Endothelial cell of hepatic sinusoid (primary cell): Measurements from ENCODE around the gene FOXK2.

Experiments
- in situ Hi-C: cut with HindIII; loops from 2 replicates; pipeline ENCODE4 v1.10.0; 2017; ENCODE audit warnings: low sequenced_read_pairs

Gene FOXK2

GRCh38 chr17:82586576-82587233 lies 67.2 kb downstream of the FOXK2 start:
- in situ Hi-C loops, result no loop called here

- in situ Hi-C loops, result no loop called here
Measured at GRCh38 chr17:82587234-82588086, 67.9 kb downstream of the FOXK2 start.

GRCh38 chr17:82588266-82589175 lies 69.0 kb downstream of the FOXK2 start:
- in situ Hi-C loops, result no loop called here

DNA sequence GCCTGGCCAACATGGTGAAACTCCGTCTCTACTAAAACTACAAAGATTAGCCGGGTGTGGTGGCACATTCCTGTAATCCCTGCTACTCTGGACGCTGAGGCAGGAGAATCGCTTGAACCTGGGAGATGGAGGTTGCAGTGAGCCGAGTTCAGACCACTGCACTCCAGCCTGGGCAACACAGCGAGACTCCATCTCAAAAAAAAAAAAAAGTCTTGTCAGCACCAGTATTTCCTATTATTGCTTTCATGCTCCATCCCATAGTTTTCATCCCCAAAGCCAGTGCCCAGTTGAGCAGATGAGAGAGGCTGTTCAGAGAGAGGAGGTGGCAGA lies 70.3 kb downstream of the FOXK2 start:
- in situ Hi-C loops, result no loop called here

DNA sequence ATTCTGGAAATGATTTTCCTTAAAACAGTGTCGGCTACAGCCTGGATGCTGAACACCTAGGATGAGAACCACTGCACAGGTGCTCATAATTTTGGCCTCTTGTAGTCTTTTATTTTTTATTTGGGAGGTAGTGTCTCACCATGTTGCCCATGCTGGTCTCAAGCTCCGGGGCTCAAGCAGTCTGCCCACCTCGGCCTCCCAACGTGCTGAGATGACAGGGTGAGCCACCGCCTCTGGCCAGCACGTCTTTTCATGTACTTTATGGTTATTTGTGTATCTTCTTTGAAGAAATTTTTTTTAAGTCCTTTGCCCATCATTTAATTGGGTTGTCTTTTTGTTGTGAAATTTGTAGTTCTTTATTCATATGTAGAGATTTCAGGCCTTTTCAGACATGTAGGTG lies 70.7 kb downstream of the FOXK2 start:
- in situ Hi-C loops, result no loop called here

DNA sequence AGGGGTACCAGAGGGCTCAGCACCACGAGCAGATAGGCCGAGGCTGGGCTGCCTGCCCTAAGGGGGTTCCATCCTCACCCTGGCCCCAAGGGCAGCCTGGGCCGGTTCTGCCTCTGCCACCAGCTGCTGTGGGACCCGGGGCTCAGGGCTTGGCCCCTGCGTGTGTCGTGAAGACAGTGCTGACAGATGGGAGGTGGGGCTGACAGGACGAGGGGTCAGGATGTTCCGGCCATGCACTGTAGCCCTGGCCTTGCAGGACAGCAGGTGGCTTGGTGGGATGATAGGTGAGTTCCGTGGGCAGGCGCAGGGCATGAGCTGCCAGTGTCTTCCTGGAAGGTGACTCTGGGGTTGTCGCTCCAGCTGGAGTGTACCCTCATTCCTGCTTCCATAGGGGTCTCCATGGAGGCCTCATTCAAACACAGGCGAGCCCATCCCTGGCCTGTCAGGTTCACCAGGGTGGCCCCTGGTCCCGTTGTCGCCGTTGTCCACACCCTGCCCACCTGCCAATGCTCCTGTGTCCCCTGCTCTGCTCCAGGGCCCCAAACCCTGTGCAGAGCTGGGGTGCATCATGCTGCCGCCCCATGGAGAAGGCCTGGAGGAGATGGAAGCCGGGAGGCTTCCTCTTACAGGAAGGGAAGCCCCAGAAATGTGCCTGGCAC lies 71.5 kb downstream of the FOXK2 start:
- in situ Hi-C loops, result no loop called here

- in situ Hi-C loops, result no loop called here
Measured at GRCh38 chr17:82592289-82592766, 72.8 kb downstream of the FOXK2 start.

GRCh38 chr17:82592767-82593589 lies 73.4 kb downstream of the FOXK2 start:
- in situ Hi-C loops, result no loop called here

DNA sequence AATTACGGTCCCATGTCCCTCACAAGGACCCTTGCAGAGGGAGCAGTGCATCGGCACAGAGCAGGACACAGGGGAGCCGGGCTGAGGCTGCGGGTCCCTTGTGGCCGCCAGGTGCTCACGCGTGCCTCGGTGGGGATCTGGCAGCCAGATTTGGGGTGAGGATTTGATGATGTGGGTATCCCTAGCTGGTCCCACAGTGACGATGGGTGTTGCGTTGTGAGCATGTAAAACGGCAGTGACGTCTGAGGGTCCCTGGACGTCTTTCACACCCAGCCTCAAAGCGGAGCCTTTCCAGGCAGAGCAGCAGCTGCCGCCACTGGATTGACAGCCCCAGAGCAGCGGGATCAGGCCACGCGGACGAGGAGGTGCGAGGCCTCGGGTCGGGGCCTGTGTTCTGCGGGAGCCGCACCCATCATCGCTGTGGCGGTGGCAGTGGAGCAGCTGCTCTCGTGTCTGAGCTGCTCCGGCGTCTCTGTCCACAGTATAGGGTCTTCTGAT lies 74.1 kb downstream of the FOXK2 start:
- in situ Hi-C loops, result no loop called here

DNA sequence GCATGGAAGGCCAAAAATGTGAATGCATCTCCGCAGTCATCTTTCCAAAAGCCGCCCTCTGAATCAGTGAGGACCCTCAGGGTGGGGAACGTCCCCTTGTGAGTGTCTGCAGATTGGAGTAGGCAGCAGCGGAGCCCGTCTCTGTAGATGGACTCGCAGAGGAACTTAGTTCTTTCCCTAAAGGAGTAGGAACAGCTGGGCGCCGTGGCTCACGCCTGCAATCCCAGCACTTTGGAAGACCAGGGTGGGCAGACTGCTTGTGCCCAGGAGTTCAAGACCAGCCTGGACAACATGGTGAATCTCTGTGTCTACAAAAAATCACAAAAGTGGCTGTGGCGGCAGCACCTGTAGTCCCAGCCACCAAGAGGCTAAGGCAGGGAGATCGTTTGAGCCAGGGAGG lies 75.0 kb downstream of the FOXK2 start:
- in situ Hi-C loops, result no loop called here

GRCh38 chr17:82595893-82596292 lies 76.4 kb downstream of the FOXK2 start:
- in situ Hi-C loops, result no loop called here

DNA sequence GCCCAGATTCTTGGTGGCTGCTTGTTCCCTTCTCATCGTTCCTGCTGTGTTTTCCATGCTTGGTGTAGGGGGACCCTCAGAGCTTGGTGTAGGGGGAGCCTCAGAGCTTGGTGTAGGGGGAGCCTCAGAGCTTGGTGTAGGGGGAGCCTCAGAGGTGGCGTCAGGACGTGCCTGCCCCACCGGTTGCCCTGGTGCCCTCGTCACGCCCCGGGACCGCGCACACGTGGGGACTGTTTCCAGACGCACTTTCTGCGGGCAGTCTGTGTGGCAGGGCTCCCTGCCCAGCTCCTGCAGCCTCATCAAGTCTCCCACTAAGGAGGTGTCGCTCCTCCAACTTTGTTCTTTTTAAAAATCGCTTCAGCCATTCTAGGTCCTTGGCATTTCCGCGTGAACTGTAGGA lies 76.8 kb downstream of the FOXK2 start:
- in situ Hi-C loops, result no loop called here

GRCh38 chr17:82596837-82597672 lies 77.5 kb downstream of the FOXK2 start:
- in situ Hi-C loops, result no loop called here

- in situ Hi-C loops, result no loop called here
Measured at GRCh38 chr17:82598256-82599119, 79.0 kb downstream of the FOXK2 start.

GRCh38 chr17:82599674-82600661 lies 80.4 kb downstream of the FOXK2 start:
- in situ Hi-C loops, result no loop called here

DNA sequence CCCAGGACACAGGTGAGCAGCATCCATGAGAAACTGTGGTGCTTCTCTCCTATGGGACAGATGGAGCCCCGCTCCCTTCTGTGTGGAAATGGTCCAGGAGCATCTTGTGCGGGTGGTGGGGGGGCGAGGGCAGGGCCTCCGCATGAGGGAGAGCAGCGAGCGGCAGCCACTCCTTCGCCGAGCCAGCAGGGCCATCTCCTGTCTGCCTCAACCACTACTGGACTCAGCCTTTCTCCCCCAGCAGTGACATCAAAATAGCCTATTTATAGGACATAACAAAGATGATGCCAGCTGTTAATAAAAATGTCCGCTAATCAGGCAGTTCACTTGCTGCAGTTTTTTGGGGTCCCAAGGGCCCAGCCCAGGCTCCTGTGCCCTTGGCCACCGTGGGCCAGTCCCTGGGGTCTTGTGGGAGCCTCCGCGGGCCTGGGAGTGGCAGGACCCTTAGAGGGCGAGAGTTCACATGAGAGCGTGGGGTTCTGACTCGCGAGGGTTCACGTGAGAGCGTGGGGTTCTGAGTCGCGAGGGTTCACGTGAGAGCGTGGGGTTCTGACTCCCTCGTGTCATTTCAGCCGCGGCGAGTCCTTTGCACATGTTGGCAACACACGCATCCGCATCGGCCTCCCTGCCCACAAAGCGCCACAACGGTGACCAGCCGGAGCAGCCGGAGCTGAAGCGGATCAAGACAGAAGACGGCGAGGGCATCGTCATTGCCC lies 81.4 kb downstream of the FOXK2 start:
- in situ Hi-C loops, result no loop called here
